Prostate gland (tissue), 2 donors: ENCODE results near the gene PARK7. TPM values are rescaled to one million over a fixed set of nuclear protein-coding genes. Genes with fewer than 3 reads are reported as not detected.
"Not testable (repeated sequence)": the region's sequence is repeated elsewhere in the genome, so short reads cannot be mapped to it uniquely, and the experiment has no call there.

Experiments used
- DNase-seq: peaks from one replicate; pipeline ENCODE4 v3.0.0-alpha.2; 2019; ENCODE audit warnings: low spot score
- H3K27ac ChIP-seq, 2 donors: fragments of 200-600 bp; sonication (generic); 2 replicates each; pipeline ENCODE4 v1.5.1; 2017 to 2019
- H3K27me3 ChIP-seq: fragments of 200-600 bp; sonication (generic); replicated peaks from 2 replicates; pipeline ENCODE4 v1.5.1; 2019; ENCODE audit not compliant: insufficient read depth
- H3K36me3 ChIP-seq, 2 donors: fragments of 200-600 bp; sonication (generic); 1 replicate in 1 of 2; 2 replicates in 1 of 2; pipeline versions ENCODE4 v1.5.1 to v1.8.1; 2017 to 2019
- H3K4me1 ChIP-seq: fragments of 200-600 bp; sonication (generic); replicated peaks from 2 replicates; pipeline ENCODE4 v1.5.1; 2019
- H3K4me3 ChIP-seq, 2 donors: fragments of 200-600 bp; sonication (generic); 2 replicates each; pipeline ENCODE4 v1.5.1; 2017 to 2019
- H3K9me3 ChIP-seq: fragments of 200-600 bp; sonication (generic); 2 replicates; pipeline ENCODE4 v1.5.1; 2017
- POLR2A ChIP-seq: fragments of 450-650 bp; IDR thresholded peaks from one replicate; pipeline ENCODE4 v1.6.1; 2016; ENCODE audit warnings: antibody characterized with exemption, mild to moderate bottlenecking
- POLR2AphosphoS5 ChIP-seq: sonication (generic); formaldehyde crosslinking; IDR thresholded peaks from one replicate; pipeline ENCODE4 v1.6.1; 2017; ENCODE audit warnings: antibody characterized with exemption
- WGBS: methylation state at CpG from one replicate; pipeline ENCODE4 v1.1.5; 2018; 5-methylcytosine and 5-hydroxymethylcytosine counted together
- intact Hi-C: fragments of 100-400 bp; cut with DNase I; formaldehyde crosslinking; loops from one replicate; pipeline ENCODE4 v1.14.2; 2022
- total RNA-seq, 2 donors: library from RNA; depleted of rRNA; stranded (reverse); fragments of >200 nt; gene quantifications; one replicate each; pipeline ENCODE4 v1.1.0, GENCODE V29; 2016
- TF ChIP-seq, protein P1 (sequence below), 4 experiments: fragments of 200-600 bp in 2 of 4; fragments of 450-650 bp in 2 of 4; sonication (generic) in 2 of 4; IDR thresholded peaks; 1 replicate in 3 of 4; 2 replicates in 1 of 4; pipeline ENCODE4 v1.5.1; 2016 to 2019; ENCODE audit warnings: antibody characterized with exemption in 4 of 4, mild to moderate bottlenecking in 2 of 4, moderate library complexity in 2 of 4

The PARK7 gene
- total RNA-seq, 2 donors from 2014 or later = 156 to 284 TPM

DNA sequence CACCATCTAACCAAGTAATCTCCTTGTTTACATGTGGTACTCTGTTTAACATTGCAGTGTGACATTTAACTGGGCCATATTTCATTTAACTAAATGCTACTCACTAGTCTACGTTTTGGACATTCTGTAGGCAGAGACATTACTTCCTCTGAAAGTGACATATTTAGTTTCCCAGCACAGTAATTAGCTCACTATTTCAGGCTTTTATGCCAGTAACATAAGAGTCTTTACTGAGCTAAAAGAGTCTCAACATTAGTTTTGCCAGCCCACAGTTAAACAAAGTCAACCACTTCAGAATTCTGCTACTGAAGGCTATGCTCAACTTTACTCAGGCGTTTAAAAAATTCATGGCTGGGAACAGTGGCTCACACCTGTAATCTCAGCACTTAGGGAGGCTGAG is 18.3 kb upstream of the PARK7 start:
- TF ChIP-seq POLR2A = no peak
- TF ChIP-seq, protein P1, sequence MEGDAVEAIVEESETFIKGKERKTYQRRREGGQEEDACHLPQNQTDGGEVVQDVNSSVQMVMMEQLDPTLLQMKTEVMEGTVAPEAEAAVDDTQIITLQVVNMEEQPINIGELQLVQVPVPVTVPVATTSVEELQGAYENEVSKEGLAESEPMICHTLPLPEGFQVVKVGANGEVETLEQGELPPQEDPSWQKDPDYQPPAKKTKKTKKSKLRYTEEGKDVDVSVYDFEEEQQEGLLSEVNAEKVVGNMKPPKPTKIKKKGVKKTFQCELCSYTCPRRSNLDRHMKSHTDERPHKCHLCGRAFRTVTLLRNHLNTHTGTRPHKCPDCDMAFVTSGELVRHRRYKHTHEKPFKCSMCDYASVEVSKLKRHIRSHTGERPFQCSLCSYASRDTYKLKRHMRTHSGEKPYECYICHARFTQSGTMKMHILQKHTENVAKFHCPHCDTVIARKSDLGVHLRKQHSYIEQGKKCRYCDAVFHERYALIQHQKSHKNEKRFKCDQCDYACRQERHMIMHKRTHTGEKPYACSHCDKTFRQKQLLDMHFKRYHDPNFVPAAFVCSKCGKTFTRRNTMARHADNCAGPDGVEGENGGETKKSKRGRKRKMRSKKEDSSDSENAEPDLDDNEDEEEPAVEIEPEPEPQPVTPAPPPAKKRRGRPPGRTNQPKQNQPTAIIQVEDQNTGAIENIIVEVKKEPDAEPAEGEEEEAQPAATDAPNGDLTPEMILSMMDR (IDR thresholded peaks at IDR 0.05) = no peak
- Histone ChIP-seq H3K9me3 (no peaks in the 10 kb centered on the region), H3K27me3 (no peaks in the 10 kb centered on the region), H3K27ac (no peak overlapping the region), H3K4me3 (no peak overlapping the region), H3K4me1 (no peaks in the 10 kb centered on the region), H3K36me3 (no peaks in the 10 kb centered on the region)
- no peak for DNase-seq
- 70% methylated on average over 2 of the region's 2 CpGs for WGBS
- intact Hi-C loops = no loop called here

DNA sequence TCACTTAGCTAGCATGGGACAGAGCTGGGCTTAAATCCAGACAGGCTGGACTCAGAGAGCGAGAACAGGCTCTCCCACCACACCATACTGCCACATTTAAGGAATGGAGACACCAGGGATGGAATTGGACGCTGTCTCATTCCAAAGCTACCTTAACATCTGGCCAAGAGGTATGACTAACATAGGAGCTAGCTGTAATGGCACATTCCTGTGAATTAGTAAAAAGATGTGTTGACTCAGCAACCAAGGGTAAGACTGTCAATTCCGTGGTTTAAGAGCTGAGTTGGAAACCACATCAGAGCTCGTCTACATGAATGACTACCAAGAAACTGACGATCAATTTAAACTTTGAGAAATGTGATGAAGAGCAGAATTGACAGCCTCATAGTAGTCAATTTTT is 12.6 kb upstream of the PARK7 start:
- H3K4me3 ChIP-seq = no peak overlapping the region
- H3K36me3 ChIP-seq = no peaks in the 10 kb centered on the region
- no peaks in the 10 kb centered on the region for H3K4me1 ChIP-seq
- no peak overlapping the region for H3K27ac ChIP-seq
- TF ChIP-seq, protein P1 (IDR thresholded peaks at IDR 0.05) = no peak
- TF ChIP-seq POLR2AphosphoS5 = no peak
- no peak for TF ChIP-seq POLR2A
- DNase-seq = no peak
- H3K9me3 ChIP-seq = no peaks in the 10 kb centered on the region
- WGBS = 64% methylated on average over 5 of the region's 5 CpGs
- H3K27me3 ChIP-seq = no peaks in the 10 kb centered on the region
- intact Hi-C loops = no loop called here

DNA sequence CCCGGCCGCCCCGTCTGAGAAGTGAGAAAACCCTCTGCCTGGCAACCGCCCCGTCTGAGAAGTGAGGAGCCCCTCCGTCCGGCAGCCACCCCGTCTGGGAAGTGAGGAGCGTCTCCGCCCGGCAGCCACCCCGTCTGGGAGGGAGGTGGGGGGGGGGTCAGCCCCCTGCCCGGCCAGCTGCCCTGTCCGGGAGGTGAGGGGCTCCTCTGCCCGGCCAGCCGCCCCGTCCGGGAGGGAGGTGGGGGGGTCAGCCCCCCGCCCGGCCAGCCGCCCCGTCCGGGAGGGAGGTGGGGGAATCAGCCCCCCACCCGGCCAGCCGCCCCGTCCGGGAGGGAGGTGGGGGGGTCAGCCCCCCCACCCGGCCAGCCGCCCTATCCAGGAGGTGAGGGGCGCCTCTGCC is 8.7 kb upstream of the PARK7 start:
- H3K9me3 ChIP-seq, H3K36me3 ChIP-seq, intact Hi-C loops, H3K27ac ChIP-seq, DNase-seq, H3K27me3 ChIP-seq, H3K4me3 ChIP-seq, H3K4me1 ChIP-seq: not testable (repeated sequence)
- no CpG with 5 or more reads among the region's 30 CpGs for WGBS

DNA sequence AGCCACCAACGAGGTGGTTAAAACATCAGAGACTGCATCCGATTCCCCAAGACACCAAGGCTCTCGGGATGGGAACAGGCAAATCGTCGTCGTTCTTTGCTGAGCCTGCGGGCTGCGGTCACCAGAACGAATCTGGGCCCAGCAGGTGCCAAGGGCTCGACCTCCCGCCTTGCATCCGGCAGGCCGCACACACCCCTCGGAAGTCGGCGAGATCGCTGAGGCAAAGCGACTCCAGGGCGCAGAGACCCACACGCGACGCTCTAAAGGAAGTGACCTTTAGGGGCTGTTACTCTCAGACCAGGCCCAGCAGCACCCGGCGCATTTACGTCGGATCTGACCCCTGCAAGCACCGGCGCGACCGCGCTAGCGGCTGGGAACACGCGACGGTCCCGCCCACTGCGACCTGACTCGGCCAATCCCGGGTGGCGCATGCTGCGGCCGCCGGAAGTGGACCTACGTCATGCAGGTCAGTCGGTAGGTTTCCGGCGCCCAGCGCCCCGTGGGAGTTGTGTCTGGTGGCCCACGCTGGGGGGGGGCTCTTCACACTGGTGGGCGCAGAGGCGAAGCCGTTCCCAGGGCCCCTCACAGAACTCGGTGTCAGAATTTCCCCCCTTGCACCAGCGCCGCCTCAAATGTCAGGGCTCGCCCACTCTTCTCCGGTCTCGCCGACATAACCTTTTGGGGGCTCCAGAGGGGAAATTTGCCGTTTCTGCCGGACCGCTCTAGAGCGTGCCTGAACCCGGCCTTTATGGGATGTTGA is 7.5 kb upstream of the PARK7 start:
- peak overlapping the region; percentile 60 to 71 for H3K27ac ChIP-seq
- intact Hi-C loops = no loop called here
- WGBS = 2% methylated on average over 58 of the region's 65 CpGs
- peak; percentile 85 for DNase-seq
- no peaks in the 10 kb centered on the region for H3K27me3 ChIP-seq
- no peaks in the 10 kb centered on the region for H3K4me1 ChIP-seq
- TF ChIP-seq, protein P1 (IDR thresholded peaks at IDR 0.05) = peak in 1 of 4 experiments; percentile 25
- peak; percentile 88 for TF ChIP-seq POLR2AphosphoS5
- peak; percentile 58 for TF ChIP-seq POLR2A
- no peaks in the 10 kb centered on the region for H3K36me3 ChIP-seq
- no peaks in the 10 kb centered on the region for H3K9me3 ChIP-seq
- H3K4me3 ChIP-seq = peak overlapping the region; percentile 38 to 46

- intact Hi-C loops = no loop called here
- TF ChIP-seq POLR2AphosphoS5 (no peak), POLR2A (no peak)
- TF ChIP-seq, protein P1 (IDR thresholded peaks at IDR 0.05) = no peak
- Histone ChIP-seq H3K9me3 (no peaks in the 10 kb centered on the region), H3K27ac (peak overlapping the region; percentile 60 to 71), H3K27me3 (no peaks in the 10 kb centered on the region), H3K36me3 (no peaks in the 10 kb centered on the region), H3K4me3 (peak overlapping the region; percentile 38 to 46), H3K4me1 (no peaks in the 10 kb centered on the region)
- 69% methylated on average over 7 of the region's 7 CpGs for WGBS
- no peak for DNase-seq
These were observed 6.8 kb upstream of the PARK7 start for GRCh38 chr1:7954683-7955082.
